OCI-LY3 (cell line): ENCODE results near the gene GDF3.

ENCODE experiments used
- H2AFZ ChIP-seq: fragments of 200-600, 300-600 bp; shearing (Covaris generic); 2 replicates; pipeline ENCODE4 v1.6.0; 2014; ENCODE audit warnings: antibody characterized with exemption, low read depth, low read length
- H3K27ac ChIP-seq: fragments of 200-600, 300-600 bp; sonication (generic); 2 replicates; pipeline ENCODE4 v1.5.1; 2014; ENCODE audit warnings: mild to moderate bottlenecking, low read length, moderate library complexity, mixed read lengths
- H3K27me3 ChIP-seq: fragments of 200-600, 300-600 bp; sonication (generic); 2 replicates; pipeline ENCODE4 v1.6.1; 2014; ENCODE audit warnings: low read depth, low read length, mixed read lengths
- H3K36me3 ChIP-seq: fragments of 200-600, 300-600 bp; sonication (generic); replicated peaks from 2 replicates; pipeline ENCODE3; 2014; ENCODE audit warnings: low read depth, low read length, mixed read lengths
- H3K4me1 ChIP-seq: fragments of 300-600, 200-600 bp; sonication (generic); 2 replicates; pipeline ENCODE4 v1.6.1; 2014; ENCODE audit warnings: low read length, mixed read lengths
- H3K4me2 ChIP-seq: fragments of 200-600, 300-600 bp; sonication (generic); 2 replicates; pipeline ENCODE4 v1.6.1; 2014; ENCODE audit warnings: low read length, mixed read lengths
- H3K4me3 ChIP-seq: fragments of 300-600, 200-600 bp; sonication (generic); 2 replicates; pipeline ENCODE4 v1.5.1; 2014; ENCODE audit warnings: antibody characterized with exemption, mild to moderate bottlenecking, low read length, moderate library complexity
- H3K79me2 ChIP-seq: fragments of 300-600, 200-600 bp; shearing (Covaris generic); 2 replicates; pipeline ENCODE4 v1.6.1; 2014; ENCODE audit warnings: mild to moderate bottlenecking, low read length, mixed read lengths
- H3K9ac ChIP-seq: fragments of 300-600, 200-600 bp; shearing (Covaris generic); 2 replicates; pipeline ENCODE4 v1.6.0; 2014; ENCODE audit warnings: mild to moderate bottlenecking, low read length, moderate library complexity
- H3K9me3 ChIP-seq: fragments of 200-600, 300-600 bp; shearing (Covaris generic); 2 replicates; pipeline ENCODE4 v1.6.1; 2014; ENCODE audit warnings: low read length, mixed read lengths; ENCODE audit not compliant: insufficient read depth
- H4K20me1 ChIP-seq: fragments of 200-600, 300-600 bp; sonication (generic); 2 replicates; pipeline ENCODE4 v1.6.1; 2016; ENCODE audit warnings: low read length, mixed read lengths; ENCODE audit not compliant: insufficient read depth
- CTCF ChIP-seq: fragments of 200-600, 300-600 bp; sonication (generic); IDR thresholded peaks from 2 replicates; pipeline ENCODE4 v1.5.1; 2014; ENCODE audit warnings: antibody characterized with exemption, low read length, low read depth
- EZH2phosphoT487 ChIP-seq: fragments of 200-600 bp; shearing (Covaris generic); IDR thresholded peaks from 2 replicates; pipeline ENCODE4 v1.6.1; 2018; ENCODE audit warnings: antibody characterized with exemption, mixed run types, low read depth

GDF3 gene

GRCh38 chr12:7668171-7668570 lies 27.4 kb downstream of the GDF3 start:
- Histone ChIP-seq H3K36me3 (no peaks in the 10 kb centered on the region), H3K27ac (no peak overlapping the region)

GRCh38 chr12:7667125-7667524 lies 28.4 kb downstream of the GDF3 start:
- no peak overlapping the region for H3K4me3 ChIP-seq
- no peak overlapping the region for H2AFZ ChIP-seq
- H3K9me3 ChIP-seq: no peaks in the 10 kb centered on the region
- no peaks in the 10 kb centered on the region for H3K36me3 ChIP-seq
- H3K4me1 ChIP-seq: 0 out of 2 replicates have a peak, but pooled peaks cover 2% of the 10 kb centered on the region
- H4K20me1 ChIP-seq: no peaks in the 10 kb centered on the region
- no peaks in the 10 kb centered on the region for H3K27me3 ChIP-seq
- no peaks in the 10 kb centered on the region for H3K79me2 ChIP-seq
- TF ChIP-seq EZH2phosphoT487: no peak
- peak; percentile 38 for TF ChIP-seq CTCF
- no peak overlapping the region for H3K4me2 ChIP-seq
- H3K9ac ChIP-seq: no peak overlapping the region
- H3K27ac ChIP-seq: no peak overlapping the region

More at GRCh38 chr12:7668171-7668570, 27.4 kb downstream of the GDF3 start:
- H3K4me1 ChIP-seq: 0 out of 2 replicates have a peak, but pooled peaks cover 2% of the 10 kb centered on the region
- no peaks in the 10 kb centered on the region for H3K27me3 ChIP-seq
- H3K4me3 ChIP-seq: no peak overlapping the region
- no peak overlapping the region for H3K4me2 ChIP-seq
- H3K9me3 ChIP-seq: no peaks in the 10 kb centered on the region
- no peak for TF ChIP-seq CTCF
- no peak for TF ChIP-seq EZH2phosphoT487
- H2AFZ ChIP-seq: no peak overlapping the region
- H3K79me2 ChIP-seq: no peaks in the 10 kb centered on the region
- H4K20me1 ChIP-seq: no peaks in the 10 kb centered on the region
- no peak overlapping the region for H3K9ac ChIP-seq

GRCh38 chr12:7666595-7666994 lies 29.0 kb downstream of the GDF3 start:
- no peak overlapping the region for H3K4me2 ChIP-seq
- no peaks in the 10 kb centered on the region for H3K27me3 ChIP-seq
- no peaks in the 10 kb centered on the region for H4K20me1 ChIP-seq
- H3K36me3 ChIP-seq: no peaks in the 10 kb centered on the region
- no peak overlapping the region for H3K4me3 ChIP-seq
- no peak overlapping the region for H2AFZ ChIP-seq
- no peak overlapping the region for H3K9ac ChIP-seq
- H3K27ac ChIP-seq: no peak overlapping the region
- H3K79me2 ChIP-seq: no peaks in the 10 kb centered on the region
- H3K9me3 ChIP-seq: no peaks in the 10 kb centered on the region
- H3K4me1 ChIP-seq: 0 out of 2 replicates have a peak, but pooled peaks cover 2% of the 10 kb centered on the region
- TF ChIP-seq EZH2phosphoT487 (no peak), CTCF (no peak)

GRCh38 chr12:7661741-7662140 lies 33.8 kb downstream of the GDF3 start:
- H3K4me1 ChIP-seq: 0 out of 2 replicates have a peak, but pooled peaks cover 2% of the 10 kb centered on the region
- no peak overlapping the region for H2AFZ ChIP-seq
- no peak overlapping the region for H3K4me3 ChIP-seq
- no peak overlapping the region for H3K4me2 ChIP-seq
- no peaks in the 10 kb centered on the region for H3K36me3 ChIP-seq
- H3K27me3 ChIP-seq: no peaks in the 10 kb centered on the region
- H3K27ac ChIP-seq: no peak overlapping the region
- TF ChIP-seq CTCF (no peak), EZH2phosphoT487 (no peak)
- no peak overlapping the region for H3K9ac ChIP-seq
- H3K9me3 ChIP-seq: no peaks in the 10 kb centered on the region
- no peaks in the 10 kb centered on the region for H3K79me2 ChIP-seq
- no peaks in the 10 kb centered on the region for H4K20me1 ChIP-seq
